Cardiac muscle cell (in vitro differentiated cells and primary cell): Measurements from ENCODE around the gene MACROD2. TPM values are rescaled to one million over a fixed set of nuclear protein-coding genes. Genes with fewer than 3 reads are reported as not detected.

Source experiments
- DNase-seq, 2 donors: peaks; one replicate each; pipeline versions ENCODE4 v3.0.0 to v3.0.0-alpha.2; 2010 to 2017; ENCODE audit warnings: low read depth in 1 of 2, low spot score in 1 of 2
- H3K27ac ChIP-seq: fragments of 200-600 bp; sonication (generic); 2 replicates; pipeline ENCODE4 v1.5.1; 2016
- H3K27me3 ChIP-seq: fragments of 200-600 bp; sonication (generic); 2 replicates; pipeline ENCODE4 v1.6.0; 2016; ENCODE audit warnings: control low read depth
- H3K36me3 ChIP-seq: fragments of 200-600 bp; sonication (generic); 2 replicates; pipeline ENCODE4 v1.5.1; 2016; ENCODE audit warnings: control low read depth
- H3K4me1 ChIP-seq: fragments of 200-600 bp; sonication (generic); 2 replicates; pipeline ENCODE4 v1.8.1; 2017; ENCODE audit warnings: low read depth, mild to moderate bottlenecking, mixed run types
- H3K4me3 ChIP-seq: fragments of 200-600 bp; sonication (generic); 2 replicates; pipeline ENCODE4 v1.5.1; 2016; ENCODE audit warnings: mild to moderate bottlenecking
- H3K9me3 ChIP-seq: fragments of 200-600 bp; sonication (generic); 2 replicates; pipeline ENCODE4 v1.5.1; 2017; ENCODE audit warnings: low read depth, mild to moderate bottlenecking, control low read depth
- CTCF ChIP-seq: IDR thresholded peaks from 2 replicates; pipeline ENCODE4 v1.5.1; 2012; ENCODE audit warnings: low read depth, mild to moderate bottlenecking, low read length
- polyA plus RNA-seq: library from polyadenylated mRNA; unstranded; fragments of >200 nt; fragmentation: Nextera tagmentation; extraction: Ambion mirVana; gene quantifications from 2 replicates; pipeline ENCODE4 v1.2.1, GENCODE V29; 2016
- total RNA-seq: library from RNA; depleted of rRNA; stranded (reverse); fragments of >200 nt; gene quantifications from 2 replicates; pipeline ENCODE4 v1.2.3, GENCODE V29; 2016

MACROD2 gene
- total and polyA plus RNA-seq, 2 experiments from 2014 or later: 9.3 to 14.4 TPM

- Histone ChIP-seq H3K27me3 (no peaks in the 10 kb centered on the region), H3K36me3 (no peaks in the 10 kb centered on the region), H3K4me3 (no peak overlapping the region), H3K9me3 (no peaks in the 10 kb centered on the region), H3K4me1 (no peaks in the 10 kb centered on the region), H3K27ac (no peak overlapping the region)
- no peak for DNase-seq
- TF ChIP-seq CTCF: no peak
These were observed 69.0 kb downstream of the MACROD2 start for GRCh38 chr20:14064333-14064732.

DNA sequence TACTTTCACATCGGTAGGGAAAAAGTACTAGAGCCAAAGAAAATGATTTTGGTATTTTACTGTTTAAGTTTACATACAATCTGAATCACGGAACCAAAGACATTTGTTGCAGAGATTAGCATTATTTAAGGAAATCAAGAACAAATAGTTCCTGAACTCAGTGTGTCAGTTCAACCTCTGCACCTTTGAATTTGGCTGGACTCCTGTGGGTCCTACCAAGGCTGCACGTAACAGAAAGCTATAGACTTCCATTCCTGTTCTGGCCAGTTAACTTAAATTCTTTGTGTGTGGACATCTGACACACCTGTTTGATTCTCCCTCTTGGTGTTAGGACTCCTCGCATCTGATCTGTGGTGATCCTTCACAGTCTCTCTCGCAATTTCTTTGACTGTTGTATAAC, 69.6 kb downstream of the MACROD2 start:
- TF ChIP-seq CTCF: no peak
- Histone ChIP-seq H3K9me3 (no peaks in the 10 kb centered on the region), H3K4me1 (no peaks in the 10 kb centered on the region), H3K27me3 (no peaks in the 10 kb centered on the region), H3K27ac (no peak overlapping the region), H3K36me3 (no peaks in the 10 kb centered on the region), H3K4me3 (no peak overlapping the region)
- no peak for DNase-seq

- Histone ChIP-seq H3K27ac (no peak overlapping the region), H3K4me1 (no peaks in the 10 kb centered on the region), H3K4me3 (no peak overlapping the region), H3K27me3 (no peaks in the 10 kb centered on the region), H3K9me3 (no peaks in the 10 kb centered on the region), H3K36me3 (no peaks in the 10 kb centered on the region)
- no peak for DNase-seq
- no peak for TF ChIP-seq CTCF
These were observed 70.5 kb downstream of the MACROD2 start for GRCh38 chr20:14065774-14066173.

- H3K9me3 ChIP-seq: no peaks in the 10 kb centered on the region
- no peaks in the 10 kb centered on the region for H3K27me3 ChIP-seq
- no peak overlapping the region for H3K4me3 ChIP-seq
- no peak overlapping the region for H3K27ac ChIP-seq
- TF ChIP-seq CTCF: no peak
- no peak for DNase-seq
- H3K4me1 ChIP-seq: no peaks in the 10 kb centered on the region
- no peaks in the 10 kb centered on the region for H3K36me3 ChIP-seq
These were observed 72.3 kb downstream of the MACROD2 start for GRCh38 chr20:14067603-14068002.

DNA sequence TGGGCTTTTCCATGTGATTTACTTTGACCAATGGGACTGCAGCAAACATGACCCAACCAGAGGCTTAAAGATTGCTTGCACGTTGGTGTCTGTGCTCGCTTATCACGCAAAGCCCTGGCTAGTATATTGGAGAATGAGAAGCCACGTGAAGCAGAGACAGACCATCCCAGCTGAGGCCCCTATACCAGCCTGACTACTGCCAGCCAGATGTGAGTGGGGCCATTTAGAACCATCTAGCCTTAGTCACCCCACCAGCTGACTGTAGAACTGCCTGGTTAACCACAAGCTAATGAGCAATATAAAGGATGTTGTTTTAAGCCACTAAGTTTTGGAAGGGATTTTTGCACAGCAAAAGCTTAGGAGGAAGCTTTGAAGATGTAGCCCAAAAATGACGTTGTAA, 74.5 kb downstream of the MACROD2 start:
- no peaks in the 10 kb centered on the region for H3K36me3 ChIP-seq
- TF ChIP-seq CTCF: no peak
- H3K4me3 ChIP-seq: no peak overlapping the region
- no peaks in the 10 kb centered on the region for H3K4me1 ChIP-seq
- no peak overlapping the region for H3K27ac ChIP-seq
- no peak for DNase-seq
- H3K9me3 ChIP-seq: no peaks in the 10 kb centered on the region
- H3K27me3 ChIP-seq: no peaks in the 10 kb centered on the region

DNA sequence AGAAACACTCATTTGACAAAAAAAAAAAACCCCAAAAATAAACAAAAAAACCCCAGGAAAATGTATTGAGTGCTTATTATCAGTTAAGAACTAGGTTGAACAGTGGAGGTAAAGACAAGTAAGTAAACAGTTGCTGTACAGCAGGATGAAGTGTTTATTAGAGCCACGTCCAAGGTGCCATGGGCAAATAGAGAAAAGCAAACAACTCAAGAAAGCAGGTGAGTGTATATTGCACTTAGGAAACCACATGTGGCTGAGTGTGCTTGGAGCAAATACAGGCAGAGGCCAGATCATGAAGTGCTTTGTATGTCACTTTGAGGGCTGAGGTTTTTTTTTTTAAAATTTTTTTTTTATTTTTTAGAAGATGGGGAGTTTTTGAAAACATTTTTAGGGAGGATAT, 98.3 kb downstream of the MACROD2 start:
- TF ChIP-seq CTCF: no peak
- no peak for DNase-seq
- Histone ChIP-seq H3K36me3 (no peaks in the 10 kb centered on the region), H3K9me3 (no peaks in the 10 kb centered on the region), H3K4me1 (no peaks in the 10 kb centered on the region), H3K4me3 (no peak overlapping the region), H3K27ac (no peak overlapping the region), H3K27me3 (no peaks in the 10 kb centered on the region)
